GM21619 (cell line): ENCODE results near the gene SLX4IP.

ENCODE experiments used
- ATAC-seq: cut with Tn5 transposase; IDR thresholded peaks from one replicate; pipeline ENCODE4 v1.9.1; 2021; ENCODE audit not compliant: unreplicated experiment

Gene SLX4IP

GRCh38 chr20:10672624-10673127 lies 237.6 kb downstream of the SLX4IP start:
- ATAC-seq, result no peak

GRCh38 chr20:10673176-10673841 lies 238.2 kb downstream of the SLX4IP start:
- no peak for ATAC-seq

GRCh38 chr20:10673842-10674683 lies 239.0 kb downstream of the SLX4IP start, which contains the start of gene JAG1:
JAG1 (minus strand) TSS chr20:10673999; CDS start chr20:10673530, 469 bp downstream.
- peak; percentile 46 for ATAC-seq

- peak; percentile 39 for ATAC-seq
Observed at GRCh38 chr20:10674684-10675449, 239.8 kb downstream of the SLX4IP start.

GRCh38 chr20:10675450-10675848 lies 240.3 kb downstream of the SLX4IP start:
- ATAC-seq, result no peak

- no peak for ATAC-seq
Observed at GRCh38 chr20:10676518-10676917, 241.4 kb downstream of the SLX4IP start.
